GM10266 (cell line): ENCODE measurements around the gene TNFRSF21.
"Not testable (repeated sequence)": the region's sequence is repeated elsewhere in the genome, so short reads cannot be mapped to it uniquely, and the experiment has no call there.

Experiments
- DNase-seq: peaks from one replicate; pipeline ENCODE4 v3.0.0; 2012; ENCODE audit errors: extremely low spot score
- CTCF ChIP-seq: IDR thresholded peaks from 2 replicates; pipeline ENCODE4 v1.5.1; 2012; ENCODE audit warnings: mild to moderate bottlenecking, low read depth; ENCODE audit not compliant: control insufficient read depth, insufficient read depth; ENCODE audit errors: missing control alignments

Gene TNFRSF21

GRCh38 chr6:47288267-47289090 is 21.2 kb downstream of the TNFRSF21 start:
- no peak for TF ChIP-seq CTCF
- DNase-seq: no peak

GRCh38 chr6:47286301-47286700 is 23.4 kb downstream of the TNFRSF21 start:
- no peak for DNase-seq
- no peak for TF ChIP-seq CTCF

- DNase-seq: no peak
- no peak for TF ChIP-seq CTCF
Measured at GRCh38 chr6:47283993-47284392, 25.7 kb downstream of the TNFRSF21 start.

GRCh38 chr6:47278545-47278944 is 31.2 kb downstream of the TNFRSF21 start:
- DNase-seq: no peak
- TF ChIP-seq CTCF: no peak

- no peak for TF ChIP-seq CTCF
- DNase-seq: no peak
Measured at GRCh38 chr6:47277702-47278101, 32.0 kb downstream of the TNFRSF21 start.

GRCh38 chr6:47276377-47276776 is 33.3 kb downstream of the TNFRSF21 start:
- TF ChIP-seq CTCF: no peak
- DNase-seq: no peak

- DNase-seq: no peak
- TF ChIP-seq CTCF: no peak
Measured at GRCh38 chr6:47275640-47276039, 34.1 kb downstream of the TNFRSF21 start.

GRCh38 chr6:47275132-47275531 is 34.6 kb downstream of the TNFRSF21 start:
- DNase-seq: not testable (repeated sequence)
